GM18520 (cell line): Measurements from ENCODE around the gene ANKRD30A.
"Not testable (repeated sequence)": the region's sequence is repeated elsewhere in the genome, so short reads cannot be mapped to it uniquely, and the experiment has no call there.

Source experiments
- ATAC-seq: cut with Tn5 transposase; IDR thresholded peaks from one replicate; pipeline ENCODE4 v1.9.1; 2021; ENCODE audit not compliant: unreplicated experiment

Gene ANKRD30A

GRCh38 chr10:37125191-37125732 lies at the start of gene ANKRD30A:
ANKRD30A (plus strand) TSS chr10:37125598; CDS start chr10:37125788, 190 bp downstream.
- no peak for ATAC-seq

- ATAC-seq, result not testable (repeated sequence)
Measured at GRCh38 chr10:37076083-37076482, 49.3 kb upstream of the ANKRD30A start.

- ATAC-seq, result no peak
Measured at GRCh38 chr10:37095792-37096573, 29.4 kb upstream of the ANKRD30A start.

GRCh38 chr10:37101261-37101660 lies 24.1 kb upstream of the ANKRD30A start:
- ATAC-seq, result no peak

- ATAC-seq, result no peak
Measured at GRCh38 chr10:37109000-37109399, 16.4 kb upstream of the ANKRD30A start.

GRCh38 chr10:37124532-37124931 lies 866 bp upstream of the ANKRD30A start:
- ATAC-seq, result no peak

GRCh38 chr10:37125921-37126320 lies 523 bp downstream of the ANKRD30A start:
- no peak for ATAC-seq

GRCh38 chr10:37146443-37146842 lies 21.0 kb downstream of the ANKRD30A start:
- no peak for ATAC-seq

GRCh38 chr10:37162430-37162829 lies 37.0 kb downstream of the ANKRD30A start:
- not testable (repeated sequence) for ATAC-seq

GRCh38 chr10:37171945-37172344 lies 46.5 kb downstream of the ANKRD30A start:
- not testable (repeated sequence) for ATAC-seq

GRCh38 chr10:37178296-37178695 lies 52.9 kb downstream of the ANKRD30A start:
- ATAC-seq, result not testable (repeated sequence)

GRCh38 chr10:37182719-37183118 lies 57.3 kb downstream of the ANKRD30A start:
- not testable (repeated sequence) for ATAC-seq

- no peak for ATAC-seq
Measured at GRCh38 chr10:37206132-37206531, 80.7 kb downstream of the ANKRD30A start.

GRCh38 chr10:37220866-37221265 lies 95.5 kb downstream of the ANKRD30A start:
- no peak for ATAC-seq

- no peak for ATAC-seq
Measured at GRCh38 chr10:37222046-37222445, 96.6 kb downstream of the ANKRD30A start.

GRCh38 chr10:37225163-37225562 lies 99.8 kb downstream of the ANKRD30A start:
- no peak for ATAC-seq

GRCh38 chr10:37226524-37226923 lies 101.1 kb downstream of the ANKRD30A start:
- ATAC-seq, result no peak

GRCh38 chr10:37234692-37235091 lies 109.3 kb downstream of the ANKRD30A start:
- ATAC-seq, result no peak

- ATAC-seq, result no peak
Measured at GRCh38 chr10:37236093-37236492, 110.7 kb downstream of the ANKRD30A start.

GRCh38 chr10:37240223-37240622 lies 114.8 kb downstream of the ANKRD30A start:
- ATAC-seq, result no peak

- ATAC-seq, result no peak
Measured at GRCh38 chr10:37246637-37247036, 121.2 kb downstream of the ANKRD30A start.

- not testable (repeated sequence) for ATAC-seq
Measured at GRCh38 chr10:37255837-37256236, 130.4 kb downstream of the ANKRD30A start.

- ATAC-seq, result no peak
Measured at GRCh38 chr10:37263304-37263703, 137.9 kb downstream of the ANKRD30A start.
